GM21717 (cell line): ENCODE data around the gene PPP2R2D.
A peak's percentile ranks its signal among the peaks of the same experiment; 100 is the strongest.
"Not testable (repeated sequence)": the region's sequence is repeated elsewhere in the genome, so short reads cannot be mapped to it uniquely, and the experiment has no call there.

Experiments used
- ATAC-seq: cut with Tn5 transposase; IDR thresholded peaks from one replicate; pipeline ENCODE4 v1.9.1; 2021; ENCODE audit warnings: mild to moderate bottlenecking, moderate library complexity; ENCODE audit not compliant: unreplicated experiment

The PPP2R2D gene

GRCh38 chr10:131905603-131906268 is 4.9 kb downstream of the PPP2R2D start:
- ATAC-seq = no peak

- no peak for ATAC-seq
Measured at GRCh38 chr10:131906269-131906639, 5.4 kb downstream of the PPP2R2D start.

GRCh38 chr10:131907679-131908078 is 6.9 kb downstream of the PPP2R2D start:
- no peak for ATAC-seq

GRCh38 chr10:131908151-131908550 is 7.3 kb downstream of the PPP2R2D start:
- ATAC-seq = no peak

GRCh38 chr10:131909014-131909808 is 8.4 kb downstream of the PPP2R2D start:
- ATAC-seq = no peak

- no peak for ATAC-seq
Measured at GRCh38 chr10:131909929-131910328, 9.1 kb downstream of the PPP2R2D start.

- ATAC-seq = no peak
Measured at GRCh38 chr10:131910663-131911314, 10.0 kb downstream of the PPP2R2D start.

GRCh38 chr10:131911451-131911850 is 10.6 kb downstream of the PPP2R2D start:
- ATAC-seq = no peak

GRCh38 chr10:131912620-131913019 is 11.8 kb downstream of the PPP2R2D start:
- ATAC-seq = no peak

GRCh38 chr10:131915484-131915883 is 14.7 kb downstream of the PPP2R2D start:
- ATAC-seq = no peak

- ATAC-seq = no peak
Measured at GRCh38 chr10:131915990-131916766, 15.4 kb downstream of the PPP2R2D start.

GRCh38 chr10:131916767-131917160 is 16.0 kb downstream of the PPP2R2D start:
- not testable (repeated sequence) for ATAC-seq

GRCh38 chr10:131917496-131917895 is 16.7 kb downstream of the PPP2R2D start:
- ATAC-seq = not testable (repeated sequence)

GRCh38 chr10:131919461-131919860 is 18.7 kb downstream of the PPP2R2D start:
- ATAC-seq = not testable (repeated sequence)

GRCh38 chr10:131920151-131920550 is 19.3 kb downstream of the PPP2R2D start:
- ATAC-seq = no peak

- no peak for ATAC-seq
Measured at GRCh38 chr10:131920693-131921092, 19.9 kb downstream of the PPP2R2D start.

- peak; percentile 83 for ATAC-seq
Measured at GRCh38 chr10:131921184-131921583, 20.4 kb downstream of the PPP2R2D start.

GRCh38 chr10:131923038-131923756 is 22.4 kb downstream of the PPP2R2D start:
- ATAC-seq = no peak

GRCh38 chr10:131925011-131925649 is 24.3 kb downstream of the PPP2R2D start:
- ATAC-seq = no peak

GRCh38 chr10:131925716-131926115 is 24.9 kb downstream of the PPP2R2D start:
- ATAC-seq = no peak
